ENCODE measurements around the gene CACNA1I.
A peak's percentile ranks its signal among the peaks of the same experiment; 100 is the strongest.

CACNA1I gene

GRCh38 chr22:39559456-39560105 is 11.0 kb upstream of the CACNA1I start:
- DNase-seq (ENCODE audit: insufficient read length) (no peak), FAIRE-seq (no peak)
- TF ChIP-seq POLR2A (IDR thresholded peaks at IDR 0.05; ENCODE audit: low read depth, low read length) (no peak), POLR2AphosphoS5 (IDR thresholded peaks at IDR 0.05; ENCODE audit: low read depth, low read length) (no peak), TAF1 (IDR thresholded peaks at IDR 0.05; ENCODE audit: borderline replicate concordance, low read depth, low read length) (no peak)

GRCh38 chr22:39560127-39560526 is 10.4 kb upstream of the CACNA1I start:
- FAIRE-seq (no peak), DNase-seq (ENCODE audit: insufficient read length) (no peak)
- TF ChIP-seq POLR2AphosphoS5 (IDR thresholded peaks at IDR 0.05; ENCODE audit: low read depth, low read length) (no peak), POLR2A (IDR thresholded peaks at IDR 0.05; ENCODE audit: low read depth, low read length) (no peak), TAF1 (IDR thresholded peaks at IDR 0.05; ENCODE audit: borderline replicate concordance, low read depth, low read length) (no peak)

- FAIRE-seq, result peak; percentile 76
- TF ChIP-seq POLR2AphosphoS5 (IDR thresholded peaks at IDR 0.05; ENCODE audit: low read depth, low read length) (no peak), POLR2A (IDR thresholded peaks at IDR 0.05; ENCODE audit: low read depth, low read length) (no peak)
- DNase-seq (ENCODE audit: insufficient read length), result no peak
Measured at GRCh38 chr22:39562839-39563489, 7.6 kb upstream of the CACNA1I start.

- peak; percentile 78 for FAIRE-seq
- TF ChIP-seq POLR2A (IDR thresholded peaks at IDR 0.05; ENCODE audit: low read depth, low read length) (no peak), TAF1 (IDR thresholded peaks at IDR 0.05; ENCODE audit: borderline replicate concordance, low read depth, low read length) (no peak), POLR2AphosphoS5 (IDR thresholded peaks at IDR 0.05; ENCODE audit: low read depth, low read length) (no peak)
- no peak for DNase-seq (ENCODE audit: insufficient read length)
Measured at GRCh38 chr22:39563571-39564428, 6.8 kb upstream of the CACNA1I start.

GRCh38 chr22:39565414-39565944 is 5.1 kb upstream of the CACNA1I start:
- no peak for FAIRE-seq
- no peak for DNase-seq (ENCODE audit: insufficient read length)
- TF ChIP-seq POLR2A (IDR thresholded peaks at IDR 0.05; ENCODE audit: low read depth, low read length) (no peak), TAF1 (IDR thresholded peaks at IDR 0.05; ENCODE audit: borderline replicate concordance, low read depth, low read length) (no peak), POLR2AphosphoS5 (IDR thresholded peaks at IDR 0.05; ENCODE audit: low read depth, low read length) (no peak)

- DNase-seq (ENCODE audit: insufficient read length), result no peak
- FAIRE-seq, result no peak
- TF ChIP-seq TAF1 (IDR thresholded peaks at IDR 0.05; ENCODE audit: borderline replicate concordance, low read depth, low read length) (no peak), POLR2A (IDR thresholded peaks at IDR 0.05; ENCODE audit: low read depth, low read length) (no peak), POLR2AphosphoS5 (IDR thresholded peaks at IDR 0.05; ENCODE audit: low read depth, low read length) (no peak)
Measured at GRCh38 chr22:39567135-39567946, 3.2 kb upstream of the CACNA1I start.

- FAIRE-seq, result no peak
- TF ChIP-seq POLR2AphosphoS5 (IDR thresholded peaks at IDR 0.05; ENCODE audit: low read depth, low read length), result no peak
- TF ChIP-seq POLR2A (IDR thresholded peaks at IDR 0.05; ENCODE audit: low read depth, low read length), result no peak
- no peak for TF ChIP-seq TAF1 (IDR thresholded peaks at IDR 0.05; ENCODE audit: borderline replicate concordance, low read depth, low read length)
- DNase-seq (ENCODE audit: insufficient read length), result no peak
Measured at GRCh38 chr22:39568278-39568981, 2.1 kb upstream of the CACNA1I start.

GRCh38 chr22:39569066-39569465 is 1.5 kb upstream of the CACNA1I start:
- no peak for FAIRE-seq
- no peak for DNase-seq (ENCODE audit: insufficient read length)
- TF ChIP-seq POLR2AphosphoS5 (IDR thresholded peaks at IDR 0.05; ENCODE audit: low read depth, low read length) (no peak), POLR2A (IDR thresholded peaks at IDR 0.05; ENCODE audit: low read depth, low read length) (no peak), TAF1 (IDR thresholded peaks at IDR 0.05; ENCODE audit: borderline replicate concordance, low read depth, low read length) (no peak)

- TF ChIP-seq POLR2AphosphoS5 (IDR thresholded peaks at IDR 0.05; ENCODE audit: low read depth, low read length) (no peak), POLR2A (IDR thresholded peaks at IDR 0.05; ENCODE audit: low read depth, low read length) (no peak), TAF1 (IDR thresholded peaks at IDR 0.05; ENCODE audit: borderline replicate concordance, low read depth, low read length) (no peak)
- no peak for DNase-seq (ENCODE audit: insufficient read length)
- FAIRE-seq, result no peak
Measured at GRCh38 chr22:39570226-39570625, 327 bp upstream of the CACNA1I start.

- no peak for DNase-seq (ENCODE audit: insufficient read length)
- FAIRE-seq, result no peak
- no peak for TF ChIP-seq POLR2AphosphoS5 (IDR thresholded peaks at IDR 0.05; ENCODE audit: low read depth, low read length)
- no peak for TF ChIP-seq POLR2A (IDR thresholded peaks at IDR 0.05; ENCODE audit: low read depth, low read length)
- TF ChIP-seq TAF1 (IDR thresholded peaks at IDR 0.05; ENCODE audit: borderline replicate concordance, low read depth, low read length), result no peak
Measured at GRCh38 chr22:39571538-39571937, 985 bp downstream of the CACNA1I start.
